GM12875 (cell line): Measurements from ENCODE around the gene PPM1F.

Experiments
- H3K4me3 ChIP-seq: one replicate; pipeline ENCODE4 v1.5.1; 2011; ENCODE audit warnings: low read depth, low read length, control low read depth
- CTCF ChIP-seq: IDR thresholded peaks from 2 replicates; pipeline ENCODE4 v1.5.1; 2011; ENCODE audit warnings: low read depth, mild to moderate bottlenecking, control low read depth, inconsistent platforms, low read length, moderate library complexity, borderline replicate concordance; ENCODE audit not compliant: insufficient read depth

PPM1F gene

GRCh38 chr22:21970037-21970799 is 17.6 kb upstream of the PPM1F start:
- no peak overlapping the region for H3K4me3 ChIP-seq
- TF ChIP-seq CTCF: no peak

- TF ChIP-seq CTCF: no peak
- H3K4me3 ChIP-seq: no peak overlapping the region
These were observed 15.9 kb upstream of the PPM1F start for GRCh38 chr22:21968452-21969129.

- TF ChIP-seq CTCF: no peak
- H3K4me3 ChIP-seq: no peak overlapping the region
These were observed 15.1 kb upstream of the PPM1F start for GRCh38 chr22:21967693-21968271.

GRCh38 chr22:21966643-21967516 is 14.2 kb upstream of the PPM1F start:
- TF ChIP-seq CTCF: no peak
- H3K4me3 ChIP-seq: no peak overlapping the region

GRCh38 chr22:21965762-21966288 is 13.2 kb upstream of the PPM1F start:
- TF ChIP-seq CTCF: no peak

GRCh38 chr22:21964918-21965484 is 12.4 kb upstream of the PPM1F start:
- no peak overlapping the region for H3K4me3 ChIP-seq
- no peak for TF ChIP-seq CTCF

More at GRCh38 chr22:21965762-21966288, 13.2 kb upstream of the PPM1F start:
- no peak overlapping the region for H3K4me3 ChIP-seq
